Fibroblast of lung (primary cell): ENCODE results near the gene VPS50.

ENCODE experiments used
- EZH2 ChIP-seq: IDR thresholded peaks from 2 replicates; pipeline ENCODE4 v1.5.1; 2012; ENCODE audit warnings: low read length, control low read depth, mild to moderate bottlenecking; ENCODE audit errors: missing control alignments
- TF ChIP-seq, protein P1 (sequence below), 2 donors: IDR thresholded peaks in 1 of 2; conservative IDR thresholded peaks in 1 of 2; 1 replicate in 1 of 2; 2 replicates in 1 of 2; pipeline ENCODE4 v1.5.1; 2011 to 2012; ENCODE audit warnings: low read length in 2 of 2, control low read depth in 1 of 2, inconsistent platforms in 1 of 2, low read depth in 1 of 2, mild to moderate bottlenecking in 1 of 2

DNA sequence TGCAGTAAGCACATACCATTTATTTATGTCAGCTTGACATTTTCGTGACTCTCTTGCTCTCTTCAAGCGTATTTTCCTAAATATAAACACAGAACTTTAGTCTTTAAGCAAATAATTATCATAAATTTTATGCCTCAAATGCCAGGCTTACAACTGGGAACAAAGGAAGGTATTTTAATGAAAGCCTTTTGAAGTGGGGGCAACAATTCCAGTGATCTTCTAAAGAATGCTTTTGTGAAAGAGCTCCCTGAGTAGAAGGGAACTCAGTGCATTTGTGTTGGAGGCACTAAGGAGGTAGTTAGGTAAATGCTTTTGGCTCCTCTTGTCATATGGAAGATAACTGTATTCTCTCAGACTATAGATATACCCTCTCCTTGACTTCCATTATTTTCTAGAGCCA is 104.9 kb downstream of the VPS50 start:
- TF ChIP-seq, protein P1, sequence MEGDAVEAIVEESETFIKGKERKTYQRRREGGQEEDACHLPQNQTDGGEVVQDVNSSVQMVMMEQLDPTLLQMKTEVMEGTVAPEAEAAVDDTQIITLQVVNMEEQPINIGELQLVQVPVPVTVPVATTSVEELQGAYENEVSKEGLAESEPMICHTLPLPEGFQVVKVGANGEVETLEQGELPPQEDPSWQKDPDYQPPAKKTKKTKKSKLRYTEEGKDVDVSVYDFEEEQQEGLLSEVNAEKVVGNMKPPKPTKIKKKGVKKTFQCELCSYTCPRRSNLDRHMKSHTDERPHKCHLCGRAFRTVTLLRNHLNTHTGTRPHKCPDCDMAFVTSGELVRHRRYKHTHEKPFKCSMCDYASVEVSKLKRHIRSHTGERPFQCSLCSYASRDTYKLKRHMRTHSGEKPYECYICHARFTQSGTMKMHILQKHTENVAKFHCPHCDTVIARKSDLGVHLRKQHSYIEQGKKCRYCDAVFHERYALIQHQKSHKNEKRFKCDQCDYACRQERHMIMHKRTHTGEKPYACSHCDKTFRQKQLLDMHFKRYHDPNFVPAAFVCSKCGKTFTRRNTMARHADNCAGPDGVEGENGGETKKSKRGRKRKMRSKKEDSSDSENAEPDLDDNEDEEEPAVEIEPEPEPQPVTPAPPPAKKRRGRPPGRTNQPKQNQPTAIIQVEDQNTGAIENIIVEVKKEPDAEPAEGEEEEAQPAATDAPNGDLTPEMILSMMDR (conservative IDR thresholded peaks at IDR 0.05 in 1 of 2, IDR thresholded peaks at IDR 0.05 in 1 of 2; ENCODE audit: low read depth in 1 of 2, low read length in 2 of 2), result no peak
- no peak for TF ChIP-seq EZH2
